GM21825 (cell line): ENCODE measurements around the gene HSPA1B.
"Not testable (repeated sequence)": the region's sequence is repeated elsewhere in the genome, so short reads cannot be mapped to it uniquely, and the experiment has no call there.

Experiments
- ATAC-seq: cut with Tn5 transposase; IDR thresholded peaks from one replicate; pipeline ENCODE4 v1.9.1; 2021; ENCODE audit warnings: mild to moderate bottlenecking, moderate library complexity; ENCODE audit not compliant: unreplicated experiment

The HSPA1B gene

DNA sequence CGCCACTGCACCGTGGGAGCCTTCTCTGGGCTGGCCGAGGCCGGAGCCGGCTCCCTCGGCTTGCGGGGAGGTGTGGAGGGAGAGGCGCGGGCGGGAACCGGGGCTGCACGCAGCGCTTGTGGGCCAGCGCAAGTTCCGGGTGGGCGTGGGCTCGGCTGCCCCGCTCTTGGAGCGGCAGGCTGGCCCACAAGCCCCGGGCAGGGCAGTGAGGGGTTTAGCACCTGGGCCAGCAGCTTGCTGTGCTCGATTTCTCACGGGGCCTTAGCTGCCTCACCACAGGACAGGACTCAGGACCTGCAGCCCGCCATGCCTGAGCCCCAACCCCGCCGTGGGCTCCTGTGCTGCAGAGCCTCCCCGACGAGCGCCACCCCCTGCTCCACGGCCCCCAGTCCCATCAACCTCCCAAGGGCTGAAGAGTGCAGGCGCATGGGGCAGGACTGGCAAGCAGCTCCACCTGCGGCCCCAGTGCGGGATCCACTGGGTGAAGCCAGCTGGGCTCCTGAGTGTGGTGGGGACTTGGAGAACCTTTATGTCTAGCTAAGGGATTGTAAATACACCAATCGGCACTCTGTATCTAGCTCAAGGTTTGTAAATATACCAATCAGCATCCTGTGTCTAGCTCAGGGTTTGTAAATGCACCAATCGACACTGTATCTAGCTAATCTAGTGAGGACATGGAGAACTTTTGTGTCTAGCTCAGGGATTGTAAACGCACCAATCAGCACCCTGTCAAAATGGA, 24.6 kb downstream of the HSPA1B start:
- not testable (repeated sequence) for ATAC-seq

DNA sequence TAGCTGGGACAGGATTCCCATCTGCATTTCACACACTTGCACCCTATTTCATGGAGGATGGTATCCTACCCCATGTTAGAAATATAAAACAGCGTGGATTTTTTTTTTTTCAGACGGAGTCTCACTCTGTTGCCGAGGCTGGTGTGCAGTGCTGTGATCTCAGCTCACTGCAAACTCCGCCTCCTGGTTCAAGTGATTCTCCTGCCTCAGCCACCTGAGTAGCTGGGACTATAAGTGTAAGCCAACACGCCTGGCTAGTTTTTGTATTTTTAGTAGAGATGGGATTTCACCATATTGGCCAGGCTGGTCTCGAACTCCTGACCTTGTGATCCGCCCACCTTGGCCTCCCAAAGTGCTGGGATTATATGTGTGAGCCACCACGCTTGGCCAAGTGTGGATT, 30.2 kb downstream of the HSPA1B start:
- ATAC-seq = not testable (repeated sequence)

DNA sequence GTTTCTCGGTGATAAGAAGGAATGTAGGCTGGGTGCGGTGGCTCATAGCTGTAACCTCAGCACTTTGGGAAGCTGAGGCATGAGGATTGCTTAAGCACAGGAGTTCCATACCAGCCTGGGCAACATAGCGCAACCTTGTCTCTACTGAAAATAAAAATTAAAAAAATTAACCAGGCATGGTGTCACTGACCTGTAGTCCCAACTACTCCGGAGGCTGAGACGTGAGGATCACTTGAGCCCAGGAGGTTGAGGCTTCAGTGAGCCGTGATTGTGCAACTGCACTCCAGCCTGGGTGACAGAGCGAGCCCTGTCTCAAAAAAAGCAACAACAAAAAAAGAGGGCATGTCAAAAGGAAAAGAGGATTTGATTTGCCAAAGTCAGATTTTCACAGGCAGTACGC, 31.2 kb downstream of the HSPA1B start:
- ATAC-seq = no peak

DNA sequence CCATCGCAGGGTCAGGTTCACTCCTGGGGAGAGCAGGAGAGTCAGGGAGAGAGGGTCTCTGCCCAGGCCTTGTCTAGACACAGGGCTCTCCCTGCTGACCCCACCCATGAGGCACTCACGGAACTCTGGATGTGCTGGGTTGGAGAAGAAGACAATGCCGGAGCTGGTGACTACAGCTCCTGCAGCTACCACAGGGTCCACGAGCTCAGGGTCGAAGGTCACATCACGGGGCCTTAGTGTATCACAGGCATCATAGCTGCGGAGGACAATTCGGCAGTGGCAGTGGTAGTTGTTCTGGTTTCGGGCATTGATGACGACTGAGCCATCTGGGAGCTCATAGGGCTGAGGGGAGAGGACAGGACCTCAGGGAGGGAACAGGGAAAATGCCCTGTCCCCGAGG, 32.4 kb downstream of the HSPA1B start:
- no peak for ATAC-seq

- ATAC-seq = no peak
These were observed 32.8 kb downstream of the HSPA1B start for GRCh38 chr6:31860349-31860748.

DNA sequence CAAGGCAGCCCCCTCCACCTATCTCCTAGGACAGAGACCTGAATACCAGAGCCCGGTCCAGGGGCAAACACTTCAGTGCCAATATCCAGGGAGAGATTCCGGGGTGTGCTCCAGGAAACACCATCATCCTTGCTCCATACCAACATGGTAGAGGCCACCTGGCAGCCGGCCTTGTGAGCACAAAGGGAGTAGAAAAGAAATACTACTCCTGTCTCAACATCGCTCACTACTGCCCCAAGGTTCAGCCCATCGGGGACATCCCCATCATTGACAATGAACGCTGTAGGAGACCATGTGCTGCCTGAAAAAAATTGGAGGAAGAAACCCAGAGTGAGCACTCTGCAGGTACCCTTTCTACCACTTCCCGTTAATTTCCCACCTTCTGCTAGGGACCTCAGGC, 33.6 kb downstream of the HSPA1B start:
- no peak for ATAC-seq

DNA sequence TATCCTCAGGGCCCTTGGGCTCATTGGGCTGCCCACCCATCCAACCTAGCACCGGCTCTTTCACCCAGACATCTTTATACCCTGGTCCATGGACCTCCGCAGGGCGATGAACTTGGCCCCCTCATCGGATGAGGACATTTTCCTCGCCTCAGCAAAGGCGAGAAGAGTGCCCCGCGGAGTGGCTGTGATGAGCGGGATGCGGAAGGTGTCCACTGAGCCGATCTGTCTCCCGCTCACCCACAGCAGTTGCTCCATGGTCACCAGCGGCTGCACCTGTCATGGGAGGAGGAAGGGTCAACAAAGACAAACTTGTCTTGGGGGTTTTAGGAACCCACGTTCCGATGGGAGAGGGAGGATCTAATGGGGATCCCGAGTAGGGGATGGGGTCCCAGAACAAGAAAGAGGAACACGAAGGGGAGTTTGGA, 34.4 kb downstream of the HSPA1B start:
- no peak for ATAC-seq

DNA sequence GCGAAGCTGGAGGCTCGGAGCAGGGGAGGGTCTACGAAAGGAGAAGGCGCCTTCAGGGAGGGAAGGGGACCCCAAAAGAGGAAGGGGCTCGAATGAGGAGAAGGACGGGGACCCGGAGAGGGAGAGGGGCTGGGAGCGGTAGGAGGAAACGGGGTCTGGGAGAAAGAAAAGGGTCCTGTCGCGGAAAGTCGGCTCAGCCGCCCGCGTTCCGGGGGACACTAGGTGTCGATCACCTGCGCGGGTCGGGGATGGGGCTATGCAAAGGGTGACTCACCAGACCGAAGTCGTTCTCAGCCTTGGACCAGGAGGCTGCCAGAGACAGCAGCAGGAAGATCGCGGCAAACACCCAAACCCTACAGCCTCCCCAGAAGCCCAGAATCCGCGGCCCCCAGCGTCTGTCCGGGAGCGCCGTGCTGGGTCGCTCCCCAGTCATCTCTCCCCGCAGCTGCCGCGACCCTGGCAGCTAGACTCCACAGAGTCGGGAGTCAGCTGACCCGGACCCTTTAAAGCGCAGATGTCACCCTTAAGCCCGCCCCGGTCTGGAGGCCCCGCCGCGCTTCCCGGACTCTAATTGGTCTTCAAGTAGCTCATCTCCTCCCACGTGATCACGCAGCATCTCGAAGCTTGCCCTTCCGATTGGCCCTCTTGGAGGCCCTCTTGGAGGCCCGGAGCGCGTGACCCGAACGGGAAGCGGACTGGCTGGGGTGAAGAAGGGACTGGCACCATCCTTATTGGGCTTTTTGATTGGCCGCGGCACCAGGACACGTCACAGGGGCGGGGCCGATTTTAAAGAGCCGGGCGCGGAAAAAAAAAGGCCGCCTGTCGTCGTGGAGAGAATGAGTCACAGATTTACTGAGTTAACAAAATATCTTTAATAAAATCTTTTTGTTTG, 35.1 kb downstream of the HSPA1B start, which contains the start of gene NEU1:
NEU1 (minus strand) TSS at position 478 of the 892 bp plus-strand sequence; CDS start at position 433, 45 bp downstream.
- ATAC-seq = peak; percentile 86

- ATAC-seq = not testable (repeated sequence)
These were observed 36.6 kb downstream of the HSPA1B start for GRCh38 chr6:31864123-31864562.

DNA sequence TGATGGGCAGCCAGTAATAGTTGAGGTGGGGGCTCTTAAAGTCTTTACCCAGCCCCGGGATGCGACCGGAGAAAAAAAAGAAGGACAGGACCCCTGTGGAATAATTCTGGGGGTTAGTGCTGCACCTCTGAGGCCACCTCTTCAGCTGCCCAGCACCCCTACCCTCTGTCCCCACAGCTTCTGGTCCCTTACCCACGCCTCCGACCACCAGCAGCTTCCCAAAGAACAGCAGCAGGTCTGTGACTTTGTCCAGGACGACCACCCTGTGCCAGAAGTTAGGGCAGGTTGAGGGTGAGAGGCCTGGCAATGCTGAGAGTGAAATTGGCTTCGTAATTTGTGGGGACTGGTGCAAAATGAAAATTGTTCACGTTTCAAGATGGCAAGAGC, 37.3 kb downstream of the HSPA1B start:
- ATAC-seq = no peak

- no peak for ATAC-seq
These were observed 37.9 kb downstream of the HSPA1B start for GRCh38 chr6:31865205-31866118.

DNA sequence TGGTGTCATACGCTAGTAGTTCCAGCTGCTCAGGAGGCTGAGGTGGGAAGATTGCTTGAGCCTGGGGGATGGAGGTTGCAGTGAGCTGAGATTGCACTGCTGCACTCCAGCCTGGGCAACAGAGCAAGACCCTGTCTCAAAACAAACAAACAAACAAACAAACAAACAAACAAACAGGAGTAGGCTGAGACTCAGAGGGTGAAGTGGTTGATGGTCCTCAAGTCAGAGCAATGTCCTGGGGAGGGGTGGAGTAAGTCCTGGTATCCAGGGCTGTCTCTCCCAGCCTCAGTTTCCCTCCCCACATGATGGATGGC, 41.1 kb downstream of the HSPA1B start:
- ATAC-seq = not testable (repeated sequence)

GRCh38 chr6:31869343-31869742, 41.8 kb downstream of the HSPA1B start:
- no peak for ATAC-seq

DNA sequence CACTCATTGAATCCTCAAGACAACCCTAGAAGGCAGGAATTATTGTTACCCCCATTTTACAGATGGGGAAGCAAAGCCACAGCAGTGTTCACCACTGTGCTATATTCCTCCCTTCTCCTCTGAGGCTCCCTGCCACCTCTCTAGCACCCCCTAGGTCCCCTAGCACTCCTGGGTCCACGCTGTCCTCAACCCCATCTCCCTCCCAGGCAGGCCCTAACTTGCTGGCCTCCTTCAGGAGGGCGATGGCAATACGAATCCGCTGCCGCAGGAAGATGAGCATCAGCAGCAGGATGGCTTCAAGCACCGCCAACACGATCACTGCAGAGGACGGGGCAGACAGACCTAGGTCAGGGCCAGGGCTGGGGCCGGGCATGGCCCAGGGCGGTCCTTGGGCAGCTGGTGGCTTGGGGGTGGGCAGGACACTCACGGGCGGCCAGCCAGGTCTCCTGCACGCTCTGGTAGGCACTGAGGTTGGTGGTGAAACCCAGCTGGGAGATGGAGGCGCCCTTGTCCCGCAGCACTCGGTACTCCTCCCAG, 42.9 kb downstream of the HSPA1B start:
- no peak for ATAC-seq

DNA sequence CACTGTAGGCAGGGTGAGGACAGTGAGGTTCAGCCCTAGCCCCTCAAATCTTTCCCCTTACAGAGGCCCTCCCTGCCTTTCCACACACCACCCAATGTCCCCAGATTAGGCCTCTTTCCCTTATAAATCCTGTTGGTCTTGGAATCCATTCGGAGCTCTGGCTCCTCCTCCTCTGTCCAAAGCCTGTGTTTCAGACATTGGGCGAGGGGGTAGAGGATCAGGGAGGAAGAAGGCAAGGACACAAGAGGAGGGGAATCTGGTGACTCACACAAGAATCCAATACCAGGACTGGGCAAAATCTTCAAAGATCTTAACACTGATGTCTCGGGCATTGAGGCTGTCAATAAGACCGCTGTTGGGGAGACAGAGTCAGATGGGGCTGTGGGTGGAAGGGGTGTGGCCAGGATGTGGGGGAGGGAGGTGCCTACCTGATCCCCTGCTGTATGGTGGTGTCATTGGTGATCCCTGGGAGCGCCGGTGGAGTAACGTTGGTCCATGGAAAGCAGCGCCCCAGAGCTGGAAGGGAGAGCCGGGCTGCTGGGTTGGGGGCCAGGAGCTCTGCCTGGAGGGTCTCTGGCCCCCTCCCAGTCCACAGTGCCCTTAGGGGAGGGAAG, 43.6 kb downstream of the HSPA1B start:
- ATAC-seq = no peak

DNA sequence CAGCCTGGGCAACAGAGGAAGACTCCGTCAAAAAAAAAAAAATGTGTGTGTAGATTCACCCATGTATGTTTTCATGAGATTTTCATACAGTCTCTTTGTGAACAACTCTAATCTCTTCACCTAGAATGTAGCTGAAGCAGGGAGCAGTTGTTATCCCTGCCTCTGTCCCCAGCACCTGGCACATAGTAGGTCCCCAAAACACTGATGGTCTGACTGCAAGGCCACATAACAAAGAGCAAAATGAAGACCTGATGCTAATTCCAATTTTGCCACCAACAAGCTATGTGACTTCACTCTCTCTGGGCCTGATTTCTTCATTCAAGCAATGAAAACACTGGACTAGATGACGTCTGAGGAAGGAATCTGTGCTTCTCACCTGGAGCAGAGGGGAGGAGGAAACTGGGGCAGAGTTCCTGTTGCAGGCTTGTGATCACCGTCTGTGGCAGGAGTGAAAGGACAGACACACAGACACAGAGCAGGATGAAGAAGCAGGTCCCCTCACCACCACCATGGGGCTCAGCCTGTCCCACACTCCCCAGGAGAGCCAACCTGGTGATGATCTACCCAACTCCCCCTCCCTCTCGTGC, 46.6 kb downstream of the HSPA1B start:
- ATAC-seq = no peak

GRCh38 chr6:31874836-31875572, 47.5 kb downstream of the HSPA1B start:
- no peak for ATAC-seq

DNA sequence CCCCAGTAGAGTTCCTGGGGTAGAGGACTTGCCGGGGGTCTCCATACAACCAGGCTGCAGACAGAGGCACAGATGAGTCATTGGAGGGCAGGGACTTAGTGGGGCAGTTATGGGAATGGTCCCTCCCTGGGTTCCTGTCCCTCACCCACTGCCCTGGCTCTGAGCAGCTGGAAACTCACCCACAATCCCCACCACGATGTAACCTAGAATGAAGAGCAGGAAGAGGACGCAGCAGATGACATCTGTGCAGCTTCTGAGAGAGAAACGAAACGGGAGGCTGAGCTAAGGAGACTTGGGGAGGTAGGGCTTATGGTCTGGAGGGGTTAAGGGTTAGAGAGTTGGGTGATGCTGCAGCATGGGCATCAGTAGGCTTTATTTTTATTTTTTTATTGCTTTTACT, 48.3 kb downstream of the HSPA1B start:
- ATAC-seq = no peak

DNA sequence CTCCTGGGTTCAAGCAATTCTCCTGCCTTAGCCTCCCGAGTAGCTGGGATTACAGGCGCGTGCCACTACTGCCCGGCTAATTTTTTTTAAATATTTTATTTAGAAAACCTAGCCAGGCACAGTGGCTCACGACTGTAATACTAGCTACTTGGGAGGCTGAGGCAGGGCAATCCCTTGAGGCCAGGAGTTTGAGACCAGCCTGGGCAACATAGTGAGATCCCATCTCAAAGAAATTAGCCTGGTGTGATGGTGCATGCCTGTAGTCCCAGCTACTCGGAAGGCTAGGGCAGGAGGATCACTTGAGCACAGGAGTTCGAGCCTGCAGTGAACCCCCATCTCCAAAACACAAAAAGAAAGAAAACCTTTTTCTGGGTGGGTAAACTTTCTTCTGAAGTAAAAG, 48.8 kb downstream of the HSPA1B start:
- no peak for ATAC-seq
